Fibroblast of skin of right quadriceps (primary cell): Measurements from ENCODE around the gene KPNA4.
"Not testable (repeated sequence)": the region's sequence is repeated elsewhere in the genome, so short reads cannot be mapped to it uniquely, and the experiment has no call there.

Experiments used
- DNase-seq: peaks from one replicate; pipeline ENCODE4 v3.0.0-alpha.2; 2013

The KPNA4 gene, protein sequence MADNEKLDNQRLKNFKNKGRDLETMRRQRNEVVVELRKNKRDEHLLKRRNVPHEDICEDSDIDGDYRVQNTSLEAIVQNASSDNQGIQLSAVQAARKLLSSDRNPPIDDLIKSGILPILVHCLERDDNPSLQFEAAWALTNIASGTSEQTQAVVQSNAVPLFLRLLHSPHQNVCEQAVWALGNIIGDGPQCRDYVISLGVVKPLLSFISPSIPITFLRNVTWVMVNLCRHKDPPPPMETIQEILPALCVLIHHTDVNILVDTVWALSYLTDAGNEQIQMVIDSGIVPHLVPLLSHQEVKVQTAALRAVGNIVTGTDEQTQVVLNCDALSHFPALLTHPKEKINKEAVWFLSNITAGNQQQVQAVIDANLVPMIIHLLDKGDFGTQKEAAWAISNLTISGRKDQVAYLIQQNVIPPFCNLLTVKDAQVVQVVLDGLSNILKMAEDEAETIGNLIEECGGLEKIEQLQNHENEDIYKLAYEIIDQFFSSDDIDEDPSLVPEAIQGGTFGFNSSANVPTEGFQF

DNA sequence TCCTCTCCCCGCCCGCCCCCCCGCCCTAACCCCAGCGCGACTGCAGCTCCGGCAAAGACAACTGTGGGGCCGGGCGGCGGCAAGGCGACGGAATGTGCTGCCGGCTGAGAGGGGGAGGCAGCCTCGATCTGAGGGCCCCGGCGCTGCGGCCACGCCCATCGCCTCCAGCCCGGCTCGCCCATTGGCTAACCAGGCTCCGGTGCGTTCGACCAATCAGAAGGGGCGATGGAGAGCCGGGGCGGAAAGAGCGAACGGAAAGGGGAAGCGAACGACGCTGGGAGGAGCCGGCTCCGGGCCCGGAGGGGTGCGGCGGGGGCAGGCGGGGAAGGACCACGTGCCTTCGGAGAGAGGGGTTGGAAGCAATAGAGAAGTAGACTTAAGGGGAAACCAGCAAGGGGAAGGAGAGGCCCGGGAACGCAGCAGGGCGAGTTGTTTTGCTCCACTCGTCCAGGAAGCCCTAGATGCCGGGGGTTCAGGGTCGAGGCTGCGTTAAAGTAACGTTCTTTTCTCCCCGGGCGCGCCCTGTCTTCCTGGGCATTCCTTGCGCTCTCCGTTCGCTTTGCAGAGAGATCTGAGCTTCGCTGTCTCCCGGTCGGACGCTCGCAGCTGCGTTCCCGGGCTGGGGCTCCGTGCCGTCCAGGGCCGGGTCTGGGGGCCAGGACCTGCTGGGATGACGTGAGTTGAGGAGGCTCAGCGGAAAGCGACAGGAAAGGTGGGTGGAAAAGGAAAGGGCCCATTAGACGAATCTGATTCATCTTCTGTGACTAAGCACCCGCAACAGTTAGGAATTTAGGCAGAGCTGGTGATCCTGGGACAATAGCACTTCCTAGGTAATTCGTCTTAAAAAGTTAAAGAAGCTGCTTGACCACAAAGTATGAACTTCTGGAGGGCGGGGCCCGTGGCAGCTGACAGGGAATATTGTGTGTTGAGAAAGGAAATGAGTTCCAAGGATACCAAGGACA is at the start of gene KPNA4:
TSS of gene KPNA4 (minus strand) at position 130 of the 962 bp plus-strand sequence. CDS start 289 bp downstream, outside the sequence.
- peak; percentile 98 for DNase-seq

DNA sequence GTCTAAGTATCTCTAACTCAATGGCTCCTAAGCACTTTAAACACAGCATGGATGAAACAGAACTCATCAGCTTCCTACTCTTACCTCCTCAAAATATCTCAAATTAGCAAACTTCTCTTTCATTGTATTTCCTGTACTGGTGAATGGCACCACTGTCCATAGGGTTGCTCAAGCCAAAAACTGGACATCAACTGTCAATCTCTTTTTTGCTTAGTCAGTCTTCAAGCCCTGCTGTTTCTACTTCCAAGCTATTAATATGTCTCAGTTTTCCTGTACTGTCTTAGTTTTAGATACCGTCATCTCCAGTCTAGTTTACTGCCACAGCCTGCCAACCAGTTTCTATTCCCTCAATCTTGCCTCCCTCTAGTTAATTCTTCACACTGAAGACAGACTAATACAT is 48.3 kb upstream of the KPNA4 start:
- no peak for DNase-seq

DNA sequence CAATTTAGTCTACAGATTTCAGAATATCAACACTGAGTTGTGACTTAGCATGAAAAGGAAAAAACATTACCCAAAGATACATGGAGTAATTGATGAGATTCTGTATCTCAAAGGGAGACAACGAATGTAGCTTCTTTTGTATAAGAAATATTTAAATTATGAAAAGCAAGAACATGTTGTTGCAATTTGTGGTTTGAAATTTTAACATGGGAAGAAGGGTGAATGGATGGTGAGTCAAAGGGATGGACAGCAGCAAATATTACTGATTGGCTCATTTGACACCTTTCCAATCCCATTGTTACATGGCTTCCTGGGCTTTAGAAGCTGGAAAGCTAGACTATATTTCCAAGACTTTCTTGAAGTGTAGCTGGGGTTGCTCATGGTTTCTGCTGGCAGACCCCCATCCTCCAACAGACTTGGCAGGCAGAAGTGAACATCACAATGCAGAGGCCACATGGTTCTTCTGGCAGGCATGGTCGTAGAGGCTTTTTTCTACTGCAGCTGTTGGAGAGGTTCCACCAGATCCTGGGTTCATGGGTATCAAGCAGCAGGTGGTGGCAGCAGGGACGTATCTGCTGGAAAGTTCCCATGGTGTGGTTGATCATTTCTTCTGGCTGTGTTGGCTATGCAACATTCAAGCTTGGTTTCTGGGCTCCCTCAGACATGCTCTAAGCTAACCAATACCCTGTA is 47.2 kb upstream of the KPNA4 start:
- no peak for DNase-seq

DNA sequence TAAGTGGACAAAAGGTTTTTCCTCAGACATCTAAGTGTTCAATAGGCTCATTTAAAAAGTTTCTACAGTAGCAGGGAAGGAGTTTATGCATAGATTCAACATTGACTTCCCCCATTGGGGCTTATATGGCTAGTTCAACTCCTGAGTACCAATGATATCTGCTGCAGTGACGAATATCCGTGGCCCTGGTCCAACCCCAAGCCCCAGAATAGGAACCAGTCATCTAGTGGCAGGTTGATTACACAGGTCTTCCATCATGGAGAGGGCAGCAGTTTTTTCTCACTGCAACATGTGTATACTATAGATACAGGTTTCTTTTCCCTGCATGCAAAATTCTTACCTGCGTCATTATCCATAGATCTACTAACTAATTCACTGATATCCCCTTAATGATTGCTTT is 45.8 kb upstream of the KPNA4 start:
- no peak for DNase-seq

DNA sequence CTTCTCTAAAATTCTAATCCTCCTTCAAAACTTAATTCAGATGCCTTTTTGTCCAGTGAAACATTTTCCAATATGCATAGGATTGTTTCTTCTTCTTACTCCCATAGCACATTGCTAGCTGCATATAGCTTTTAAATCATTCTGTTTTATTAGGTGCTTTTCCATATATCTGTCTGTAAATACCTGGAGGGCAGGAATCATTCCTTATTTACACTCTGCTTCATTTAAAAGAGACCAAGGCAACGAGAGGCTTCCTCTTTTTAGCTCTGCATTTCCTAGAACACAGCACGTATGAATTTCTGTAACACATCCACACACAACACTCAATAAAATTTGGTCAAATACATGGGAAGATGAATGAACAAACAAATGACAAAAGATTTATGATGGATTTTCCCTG is 43.5 kb upstream of the KPNA4 start:
- no peak for DNase-seq

DNA sequence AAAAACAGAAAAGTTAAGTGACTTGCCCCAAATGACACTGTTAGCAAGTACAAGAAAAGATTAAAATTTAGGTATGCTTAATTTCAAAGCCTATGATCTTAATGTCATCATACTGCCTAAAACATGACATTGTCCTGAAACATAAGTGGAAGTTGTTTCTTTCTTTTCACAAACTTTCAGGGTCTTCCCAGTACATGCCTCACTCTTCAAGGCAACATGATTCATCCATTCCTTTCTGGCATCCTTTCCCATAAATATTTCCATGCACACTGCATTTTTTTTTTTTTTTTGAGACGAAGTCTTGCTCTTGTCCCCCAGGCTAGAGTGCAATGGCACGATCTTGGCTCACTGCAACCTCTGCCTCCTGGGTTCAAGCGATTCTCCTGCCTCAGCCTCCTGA is 42.5 kb upstream of the KPNA4 start:
- DNase-seq = peak; percentile 4

DNA sequence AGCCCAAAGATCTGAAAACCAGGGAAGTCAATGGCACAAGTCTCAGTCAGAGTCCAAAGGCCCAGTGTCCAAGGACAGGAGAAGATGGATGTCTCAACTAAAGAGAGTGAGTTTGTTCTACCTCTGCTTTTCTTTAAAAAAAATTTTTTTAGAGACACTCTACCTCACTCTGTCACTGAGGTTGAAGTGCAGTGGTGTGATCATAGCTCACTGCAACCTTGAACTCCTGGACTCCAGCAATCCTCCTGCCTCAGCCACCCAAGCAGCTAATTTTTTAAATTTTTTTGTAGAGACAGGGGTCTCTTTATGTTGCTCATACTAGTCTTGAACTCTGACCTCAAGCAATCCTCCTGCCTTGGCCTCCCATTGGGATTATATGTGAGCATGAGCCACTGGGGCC is 39.9 kb upstream of the KPNA4 start:
- DNase-seq = no peak

DNA sequence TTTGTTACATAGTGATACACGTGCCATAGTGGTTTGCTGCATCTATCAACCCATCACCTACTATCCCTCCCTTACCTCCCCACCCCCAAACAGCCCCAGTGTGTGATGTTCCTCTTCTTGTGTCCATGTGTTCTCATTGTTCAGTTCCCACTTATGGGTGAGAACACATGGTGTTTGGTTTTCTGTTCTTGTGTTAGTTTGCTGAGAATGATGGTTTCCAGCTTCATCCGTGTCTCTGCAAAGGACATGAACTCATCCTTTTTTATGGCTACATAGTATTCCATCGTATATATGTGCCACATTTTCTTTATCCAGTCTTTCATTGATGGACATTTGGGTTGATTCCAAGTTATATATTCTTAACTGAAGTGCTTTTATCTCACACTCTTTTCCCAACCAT is 38.5 kb upstream of the KPNA4 start:
- not testable (repeated sequence) for DNase-seq

DNA sequence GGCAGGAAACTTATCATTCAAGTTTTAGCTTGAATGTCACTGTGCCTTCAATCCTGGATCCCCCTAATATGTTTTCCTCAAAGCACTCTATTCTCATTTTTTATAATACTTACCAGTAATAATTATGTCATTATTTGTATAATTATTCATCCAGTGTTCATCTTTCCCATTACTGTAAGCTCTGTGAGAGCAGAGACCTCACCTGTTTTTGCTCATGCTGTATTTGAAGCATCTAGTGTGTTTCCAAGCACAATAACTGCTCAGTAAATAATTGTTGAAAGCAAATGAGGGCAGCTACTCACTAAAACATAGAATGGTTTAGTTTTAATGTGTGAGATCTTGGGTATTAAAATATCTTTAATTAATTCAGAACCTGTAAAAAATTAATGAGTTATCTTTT is 36.9 kb upstream of the KPNA4 start:
- DNase-seq = no peak

DNA sequence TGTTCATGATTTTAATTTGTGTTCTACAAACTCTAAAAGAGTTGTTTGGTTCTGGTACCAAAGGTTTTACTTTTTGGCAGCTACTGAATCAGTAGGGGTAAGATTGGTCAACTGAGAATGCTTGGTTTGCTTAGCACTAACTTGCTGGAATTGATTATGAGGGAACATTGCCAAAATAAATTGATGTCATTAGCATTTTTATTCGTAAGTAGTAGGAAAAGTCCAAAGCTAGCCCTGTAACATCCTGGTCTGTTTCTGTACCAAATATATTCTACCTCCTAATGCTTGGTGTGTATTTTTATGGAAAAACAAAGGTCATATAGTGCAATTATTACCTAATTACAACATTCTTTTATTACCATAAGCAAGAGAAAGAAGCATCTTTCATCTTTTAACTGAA is 35.9 kb upstream of the KPNA4 start:
- DNase-seq = no peak

DNA sequence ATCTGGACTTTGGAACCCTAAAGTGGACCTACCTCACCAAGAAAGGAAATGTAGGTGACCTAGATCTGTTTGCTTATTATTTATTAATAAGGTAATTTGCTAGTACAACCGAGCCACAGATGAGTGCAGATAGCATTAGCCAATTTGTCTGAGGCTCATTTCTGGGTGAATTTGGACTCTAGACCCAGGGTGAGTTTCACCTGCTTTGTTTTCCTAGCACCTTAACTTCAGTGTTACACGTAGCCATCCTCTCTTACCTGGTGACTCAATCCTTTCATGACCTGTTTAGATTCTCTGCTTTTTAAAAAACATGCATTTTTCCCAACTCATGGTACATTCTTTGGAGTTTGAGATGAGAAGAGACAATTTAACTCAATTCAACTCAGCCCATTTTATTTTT is 33.5 kb upstream of the KPNA4 start:
- DNase-seq = no peak

DNA sequence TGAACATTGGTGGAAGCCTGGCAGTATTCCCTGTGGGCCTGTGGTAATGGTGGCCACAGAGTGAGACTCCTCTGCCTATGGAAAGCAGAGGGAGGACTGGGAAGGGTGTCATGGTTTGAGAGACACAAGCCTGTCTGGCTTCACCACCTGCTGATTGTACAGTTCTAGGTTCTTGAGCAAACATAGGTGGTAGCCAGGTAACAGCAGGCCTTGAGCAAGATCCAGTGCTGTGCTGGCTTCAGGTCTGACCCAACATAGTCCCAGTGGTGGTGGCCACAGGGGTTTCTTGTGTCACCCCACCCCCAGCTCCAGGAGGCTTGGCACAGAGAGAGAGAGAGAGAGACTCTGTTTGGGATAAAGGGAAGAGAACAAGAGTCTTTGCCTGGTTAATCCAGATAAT is 22.7 kb upstream of the KPNA4 start:
- no peak for DNase-seq

DNA sequence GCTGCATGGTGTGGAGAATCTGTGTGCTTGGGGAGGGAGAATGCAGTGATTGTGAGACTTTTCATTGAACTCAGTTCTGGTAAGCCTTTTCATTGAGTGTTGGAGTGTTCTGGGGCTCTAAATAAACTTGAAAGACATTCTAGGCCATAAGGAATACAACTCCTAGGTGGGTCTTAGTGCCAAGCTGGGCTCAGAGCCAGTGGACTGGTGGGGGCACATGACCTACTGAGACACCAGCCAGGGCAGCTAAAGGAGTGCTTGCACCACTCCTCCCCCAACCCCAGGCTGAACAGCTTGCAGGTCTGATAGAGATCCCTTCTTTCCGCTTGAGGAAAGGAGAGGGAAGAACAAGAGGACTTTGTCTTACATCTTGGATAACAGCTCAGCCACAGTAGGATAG is 21.7 kb upstream of the KPNA4 start:
- DNase-seq = no peak

DNA sequence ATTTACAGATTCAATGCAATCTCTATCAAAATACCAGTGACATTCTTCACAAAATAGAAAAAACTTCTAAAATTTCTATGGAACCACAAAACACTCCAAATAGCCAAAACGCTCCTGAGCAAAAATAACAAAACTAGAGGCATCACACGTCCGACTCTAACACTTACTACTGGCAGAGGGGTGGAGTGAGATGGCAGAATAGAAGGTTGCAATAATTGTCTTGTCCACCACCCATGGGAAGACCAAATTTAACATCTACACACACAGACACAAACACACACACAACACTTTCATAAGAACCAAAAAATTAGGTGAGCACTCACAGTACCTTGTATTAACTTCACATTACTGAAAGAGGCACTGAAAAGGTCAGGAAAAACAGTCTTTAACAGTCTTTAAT is 21.3 kb upstream of the KPNA4 start:
- no peak for DNase-seq

DNA sequence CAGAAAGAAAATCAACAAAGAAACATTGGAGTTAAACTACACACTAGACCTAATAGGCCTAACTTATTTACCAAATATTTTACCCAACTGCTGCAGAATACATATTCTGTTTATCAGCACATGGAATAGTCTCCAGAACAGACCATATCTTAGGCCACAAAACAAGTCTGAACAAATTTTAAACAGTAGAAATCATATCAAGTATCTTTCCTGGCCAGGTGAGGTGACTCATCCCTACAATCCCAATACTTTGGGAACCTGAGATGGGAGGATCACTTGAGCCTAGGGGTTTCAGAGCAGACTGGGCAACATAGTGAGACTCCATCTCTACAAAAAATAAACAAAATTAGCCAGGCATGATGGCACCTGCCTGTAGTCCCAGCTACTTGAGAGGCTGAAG is 18.1 kb upstream of the KPNA4 start:
- DNase-seq = no peak

DNA sequence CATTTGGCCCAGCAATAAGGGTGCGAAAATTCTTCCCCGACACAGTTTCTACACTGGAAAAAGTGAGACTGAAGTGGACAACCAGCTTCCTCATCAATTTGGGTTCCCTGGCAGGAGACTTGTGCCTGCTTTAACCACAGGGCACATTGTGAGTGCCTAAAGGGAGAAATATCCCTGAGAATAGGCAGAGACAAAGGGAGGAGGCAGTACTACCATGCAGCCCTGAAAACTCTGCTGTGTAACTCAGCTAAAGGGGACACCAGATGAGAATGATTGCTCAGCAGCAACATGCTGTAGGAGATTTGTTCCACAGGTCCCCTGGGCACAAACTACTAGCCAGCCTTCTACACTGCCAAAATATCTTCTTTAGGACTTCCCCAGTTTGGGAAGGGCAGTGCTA is 15.6 kb upstream of the KPNA4 start:
- no peak for DNase-seq

DNA sequence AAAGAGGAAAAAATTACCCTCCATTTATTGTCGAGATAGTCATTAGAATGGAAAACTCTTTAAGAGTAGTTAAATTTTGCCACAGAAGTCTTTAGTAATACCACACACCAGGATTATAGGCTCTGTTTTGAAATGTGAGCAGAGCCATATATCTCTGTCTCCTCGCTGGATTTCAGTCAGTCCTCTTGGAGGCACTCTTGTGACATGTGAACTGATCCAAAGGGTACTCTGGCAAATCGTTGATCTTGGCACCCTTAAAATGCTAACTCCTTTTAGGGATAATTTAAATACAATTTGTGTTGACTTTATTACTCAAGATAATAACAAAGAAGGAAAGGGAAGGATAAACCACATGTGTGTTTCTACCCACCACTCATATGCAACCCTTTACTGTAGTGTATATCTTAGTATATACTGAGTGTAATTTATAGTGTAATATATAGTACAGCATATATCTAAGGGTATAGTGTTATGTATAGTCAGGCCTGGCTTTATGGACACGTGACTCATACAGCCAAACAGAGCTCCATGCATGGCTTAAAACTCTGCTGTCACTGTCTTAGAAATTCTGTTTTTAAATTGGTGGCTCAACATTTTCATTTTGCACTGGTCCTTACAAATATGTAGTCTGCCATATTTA is 12.3 kb upstream of the KPNA4 start:
- DNase-seq = no peak

DNA sequence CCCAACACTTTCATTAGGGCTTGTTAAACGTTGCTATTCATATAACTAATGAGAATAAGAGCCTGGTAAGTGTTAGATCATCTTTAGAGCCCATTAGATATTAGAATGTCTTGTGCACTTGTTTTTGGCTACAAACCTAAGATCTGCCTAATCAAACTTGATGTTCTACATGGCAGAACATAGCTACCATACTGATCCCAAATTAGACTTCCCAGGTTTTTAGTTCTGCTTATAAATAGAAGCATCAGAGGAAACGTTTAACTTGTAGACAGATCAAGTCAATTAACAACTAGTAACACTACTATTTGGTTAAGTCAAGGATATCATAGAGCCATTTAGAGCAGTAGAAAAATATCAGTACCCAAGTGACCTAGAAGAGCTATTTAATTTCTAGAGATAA is 11.7 kb upstream of the KPNA4 start:
- no peak for DNase-seq

DNA sequence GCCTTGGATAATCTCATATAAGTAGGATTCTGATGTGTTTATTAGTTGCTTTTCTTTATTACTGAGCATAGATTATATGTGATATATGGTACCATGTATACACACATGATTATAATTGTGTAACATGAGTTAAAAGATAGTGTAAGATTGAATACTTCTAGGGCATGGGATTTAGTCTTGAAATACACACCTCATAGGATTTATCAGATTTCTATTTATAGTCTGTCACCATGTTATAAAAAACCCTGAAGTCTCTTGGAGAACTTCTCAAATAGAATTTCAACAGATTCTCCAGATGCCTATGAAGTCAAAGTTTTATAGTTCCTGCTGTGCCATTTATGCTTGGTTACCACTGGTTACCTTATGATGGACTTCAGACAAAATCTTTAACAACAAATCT is 11.2 kb upstream of the KPNA4 start:
- DNase-seq = no peak

DNA sequence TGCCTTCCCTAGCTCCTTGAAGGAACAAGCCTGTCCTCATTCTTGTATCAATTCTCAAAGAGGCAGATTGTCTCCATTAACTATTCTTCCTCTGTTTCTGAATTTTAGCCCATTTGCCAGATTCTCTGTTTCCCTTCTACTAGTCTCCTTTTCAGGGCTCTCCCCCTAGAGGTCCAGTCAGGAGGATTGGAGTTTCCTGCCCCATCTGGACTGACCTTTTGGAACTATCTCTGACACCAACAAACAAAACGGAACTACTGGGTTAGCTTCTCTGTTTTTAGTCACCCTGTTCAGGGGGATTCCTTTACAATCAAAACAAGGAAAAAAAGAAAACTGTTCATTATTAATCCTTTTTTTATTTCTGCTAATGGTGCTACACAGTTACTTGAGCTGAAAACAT is 10.2 kb upstream of the KPNA4 start:
- no peak for DNase-seq

DNA sequence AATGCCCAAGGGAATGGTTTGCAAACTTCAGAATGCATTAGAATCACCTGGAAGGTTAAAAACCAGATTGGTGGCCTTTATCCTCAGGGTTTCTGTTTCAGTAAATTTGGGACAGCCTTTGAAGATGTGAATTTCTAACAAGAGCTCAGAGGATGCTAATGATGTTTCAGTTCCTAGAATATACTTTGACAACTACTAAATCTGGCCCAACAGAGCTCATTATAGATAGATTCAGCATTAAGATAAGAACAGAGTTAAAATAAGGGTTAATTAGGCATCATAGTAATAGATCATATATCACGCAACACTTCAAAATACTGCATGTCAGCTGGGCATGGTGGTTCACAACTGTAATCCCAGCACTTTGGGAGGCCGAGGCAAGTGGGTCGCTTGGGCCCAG is 9.3 kb upstream of the KPNA4 start:
- DNase-seq = no peak

DNA sequence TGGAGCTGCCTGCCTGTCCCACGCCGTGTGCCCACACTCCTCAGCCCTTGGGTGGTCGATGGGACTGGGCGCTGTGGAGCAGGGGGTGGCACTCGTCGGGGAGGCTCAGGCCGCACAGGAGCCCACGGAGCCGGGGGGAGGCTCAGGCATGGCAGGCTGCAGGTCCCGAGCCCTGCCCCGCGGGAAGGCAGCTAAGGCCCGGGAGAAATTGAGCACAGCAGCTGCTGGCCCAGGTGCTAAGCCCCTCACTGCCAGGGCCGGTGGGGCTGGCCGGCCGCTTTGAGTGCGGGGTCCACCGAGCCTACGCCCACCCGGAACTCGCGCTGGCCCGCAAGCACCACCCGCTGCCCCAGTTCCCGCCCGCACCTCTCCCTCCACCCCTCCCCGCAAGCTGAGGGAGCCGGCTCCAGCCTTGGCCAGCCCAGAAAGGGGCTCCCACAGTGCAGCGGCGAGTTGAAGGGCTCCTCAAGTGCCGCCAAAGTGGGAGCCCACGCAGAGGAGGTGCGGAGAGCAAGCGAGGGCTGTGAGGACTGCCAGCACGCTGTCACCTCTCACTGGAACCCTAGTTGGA is 8.7 kb upstream of the KPNA4 start:
- DNase-seq = not testable (repeated sequence)
